Caco-2 (cell line): ENCODE results near the gene CIT. TPM values are rescaled to one million over a fixed set of nuclear protein-coding genes. Genes with fewer than 3 reads are reported as not detected.

ENCODE experiments used
- BruUV-seq: library from RNA; stranded (reverse); fragments of 400-500 nt; replicated peaks from 2 replicates; lab custom pipeline; 2021; lab: Mats Ljungman, UMichigan
- CTCF ChIA-PET: fragments of 300-600 bp; sonication (Branson Sonifier 250); formaldehyde crosslinking; loops from one replicate; lab custom pipeline; 2022; ENCODE audit warnings: antibody characterized with exemption; lab: Charles Lee
- POLR2A ChIA-PET: fragments of 300-600 bp; sonication (Branson Sonifier 250); formaldehyde crosslinking; loops from one replicate; lab custom pipeline; 2022; ENCODE audit warnings: antibody characterized with exemption; lab: Charles Lee
- DNase-seq, 2 experiments: peaks; one replicate each; pipeline versions ENCODE4 v3.0.0 to v3.0.0-alpha.2; 2020 to 2022
- H3K27me3 ChIP-seq: replicated peaks from 2 replicates; pipeline ENCODE4 v1.6.0; 2011; ENCODE audit warnings: low read length; ENCODE audit not compliant: control insufficient read depth, insufficient read depth
- H3K36me3 ChIP-seq: 2 replicates; pipeline ENCODE4 v1.5.1; 2011; ENCODE audit warnings: low read length; ENCODE audit not compliant: control insufficient read depth, insufficient read depth
- H3K4me1 ChIP-seq: fragments of 250-450 bp; sonication (Bioruptor Pico); 2 replicates; pipeline ENCODE4 v1.5.1; 2020; ENCODE audit warnings: mild to moderate bottlenecking
- H3K4me3 ChIP-seq: 2 replicates; pipeline ENCODE4 v1.5.1; 2011; ENCODE audit warnings: low read depth, mild to moderate bottlenecking, control low read depth, low read length
- H3K9me3 ChIP-seq: fragments of 250-450 bp; sonication (Bioruptor Pico); 2 replicates; pipeline ENCODE4 v1.5.1; 2020; ENCODE audit warnings: mild to moderate bottlenecking, moderate library complexity
- H3K27ac Mint-ChIP-seq: one replicate; pipeline ENCODE4 v1.8.0; 2022; ENCODE audit warnings: mixed read lengths; ENCODE audit not compliant: unreplicated experiment
- H3K27me3 Mint-ChIP-seq: one replicate; pipeline ENCODE4 v1.8.0; 2022; ENCODE audit warnings: mixed read lengths; ENCODE audit not compliant: insufficient read depth, unreplicated experiment
- H3K36me3 Mint-ChIP-seq: one replicate; pipeline ENCODE4 v1.8.0; 2022; ENCODE audit warnings: mild to moderate bottlenecking, mixed read lengths; ENCODE audit not compliant: insufficient read depth, unreplicated experiment
- H3K4me1 Mint-ChIP-seq: one replicate; pipeline ENCODE4 v1.8.0; 2022; ENCODE audit warnings: low read depth, mixed read lengths; ENCODE audit not compliant: unreplicated experiment
- H3K4me3 Mint-ChIP-seq: one replicate; pipeline ENCODE4 v1.8.0; 2022; ENCODE audit warnings: mild to moderate bottlenecking, moderate library complexity, mixed read lengths; ENCODE audit not compliant: unreplicated experiment
- H3K9me3 Mint-ChIP-seq: one replicate; pipeline ENCODE4 v1.8.0; 2022; ENCODE audit warnings: mixed read lengths; ENCODE audit not compliant: unreplicated experiment
- CTCF ChIP-seq, 2 experiments: fragments of 200-600 bp in 1 of 2; IDR thresholded peaks; 1 replicate in 1 of 2; 2 replicates in 1 of 2; pipeline versions ENCODE4 v1.5.1 to v1.8.0; 2011 to 2022; ENCODE audit warnings: antibody characterized with exemption in 1 of 2, control low read depth in 1 of 2, inconsistent platforms in 1 of 2, low read depth in 1 of 2, low read length in 1 of 2, mild to moderate bottlenecking in 1 of 2, moderate library complexity in 1 of 2; ENCODE audit not compliant: insufficient read depth in 1 of 2, severe bottlenecking in 1 of 2, unreplicated experiment in 1 of 2
- intact Hi-C: fragments of 100-400 bp; cut with micrococcal nuclease; formaldehyde crosslinking; loops from one replicate; pipeline ENCODE4 v1.10.0; 2022; ENCODE audit not compliant: unreplicated experiment
- total RNA-seq: library from RNA; stranded (reverse); gene quantifications from 2 replicates; pipeline ENCODE4 v1.2.3, GENCODE V29; 2022

The CIT gene
- total RNA-seq, 1 experiment from 2014 or later = 55.9 TPM

DNA sequence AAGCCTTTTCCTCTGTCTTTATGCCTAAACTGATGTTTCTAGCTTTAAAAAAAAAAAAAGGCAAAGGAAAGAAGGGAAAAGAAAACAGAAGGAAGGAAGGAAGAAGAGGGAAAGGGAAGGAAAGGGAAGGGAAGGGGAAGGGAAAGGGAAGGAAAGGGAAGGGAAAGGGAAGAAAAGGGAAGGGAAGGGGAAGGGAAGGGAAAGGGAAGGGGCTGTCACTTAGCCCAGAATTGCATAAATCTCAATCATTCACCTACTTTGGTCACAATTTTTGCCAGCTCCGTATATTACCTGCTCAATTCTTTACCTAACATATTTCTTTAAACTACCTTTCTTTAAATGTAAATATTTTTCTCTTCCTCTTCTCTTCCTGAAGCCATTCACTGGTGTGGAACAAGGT, 26.8 kb downstream of the CIT start:
- H3K27me3 Mint-ChIP-seq = no peaks in the 10 kb centered on the region
- peaks cover 33% of the 10 kb centered on the region for H3K36me3 Mint-ChIP-seq
- intact Hi-C loops = no loop called here

GRCh38 chr12:119843100-119843499, 34.0 kb downstream of the CIT start:
- no peaks in the 10 kb centered on the region for H3K4me1 ChIP-seq
- H3K4me1 Mint-ChIP-seq = no peaks in the 10 kb centered on the region
- no peaks in the 10 kb centered on the region for H3K27me3 ChIP-seq
- H3K27ac Mint-ChIP-seq = no peak overlapping the region
- peaks cover 38% of the 10 kb centered on the region for H3K36me3 Mint-ChIP-seq
- intact Hi-C loops = no loop called here
- H3K4me3 Mint-ChIP-seq = no peak overlapping the region
- ChIA-PET POLR2A (no interaction called here), CTCF (no interaction called here)
- H3K36me3 ChIP-seq = no peaks in the 10 kb centered on the region
- H3K9me3 ChIP-seq = no peaks in the 10 kb centered on the region
- BruUV-seq = no TSS peak
- no peak for TF ChIP-seq CTCF (IDR thresholded peaks at IDR 0.05; ENCODE audit: insufficient read depth in 1 of 2, low read depth in 1 of 2, low read length in 1 of 2, severe bottlenecking in 1 of 2, unreplicated experiment in 1 of 2)
- no peak overlapping the region for H3K4me3 ChIP-seq
- no peaks in the 10 kb centered on the region for H3K9me3 Mint-ChIP-seq
- H3K27me3 Mint-ChIP-seq = no peaks in the 10 kb centered on the region
- no peak for DNase-seq

More for the DNA sequence above, 26.8 kb downstream of the CIT start:
- Histone ChIP-seq H3K36me3 (no peaks in the 10 kb centered on the region), H3K9me3 (no peaks in the 10 kb centered on the region), H3K4me3 (no peak overlapping the region), H3K4me1 (no peaks in the 10 kb centered on the region), H3K27me3 (no peaks in the 10 kb centered on the region)
- POLR2A ChIA-PET = no interaction called here
- Mint-ChIP-seq H3K4me3 (no peak overlapping the region), H3K9me3 (no peaks in the 10 kb centered on the region), H3K4me1 (no peaks in the 10 kb centered on the region), H3K27ac (no peak overlapping the region)
- no peak for DNase-seq
- BruUV-seq = no TSS peak
- CTCF ChIA-PET = no interaction called here
- no peak for TF ChIP-seq CTCF (IDR thresholded peaks at IDR 0.05; ENCODE audit: insufficient read depth in 1 of 2, low read depth in 1 of 2, low read length in 1 of 2, severe bottlenecking in 1 of 2, unreplicated experiment in 1 of 2)

DNA sequence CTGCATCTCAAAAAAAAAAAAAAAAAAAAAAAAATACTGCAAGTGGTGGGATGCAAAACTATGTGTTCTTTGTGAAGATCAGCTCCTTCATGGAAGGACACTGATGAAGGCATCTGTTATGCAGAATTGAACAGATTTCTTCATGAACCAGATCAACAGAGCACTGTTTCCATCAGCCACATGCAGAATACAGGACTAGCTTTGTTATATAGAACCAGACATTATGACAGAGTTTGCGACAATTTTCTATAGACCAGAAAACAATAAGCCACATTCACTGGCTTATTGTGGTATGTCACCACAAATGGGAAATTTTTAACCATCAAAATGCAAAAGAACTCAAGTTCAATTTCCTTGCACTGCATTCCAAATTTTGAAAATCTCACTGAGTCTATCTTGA, 34.7 kb downstream of the CIT start:
- H3K9me3 Mint-ChIP-seq = no peaks in the 10 kb centered on the region
- ChIA-PET POLR2A (no interaction called here), CTCF (no interaction called here)
- no peak for DNase-seq
- H3K9me3 ChIP-seq = no peaks in the 10 kb centered on the region
- no TSS peak for BruUV-seq
- no peak overlapping the region for H3K4me3 ChIP-seq
- TF ChIP-seq CTCF (IDR thresholded peaks at IDR 0.05; ENCODE audit: insufficient read depth in 1 of 2, low read depth in 1 of 2, low read length in 1 of 2, severe bottlenecking in 1 of 2, unreplicated experiment in 1 of 2) = no peak
- H3K27me3 ChIP-seq = no peaks in the 10 kb centered on the region
- no peaks in the 10 kb centered on the region for H3K4me1 Mint-ChIP-seq
- H3K36me3 ChIP-seq = no peaks in the 10 kb centered on the region
- H3K4me3 Mint-ChIP-seq = no peak overlapping the region
- H3K4me1 ChIP-seq = no peaks in the 10 kb centered on the region
- H3K27me3 Mint-ChIP-seq = no peaks in the 10 kb centered on the region
- intact Hi-C loops = no loop called here
- H3K36me3 Mint-ChIP-seq = peaks cover 38% of the 10 kb centered on the region
- H3K27ac Mint-ChIP-seq = no peak overlapping the region
